Activated naive CD4-positive, alpha-beta T cell treated with anti-CD3 and anti-CD28 coated beads, Interleukin-2, amount 50 U/mL, for 72 hours (primary cell): ENCODE measurements around the gene IPO4. TPM values are rescaled to one million over a fixed set of nuclear protein-coding genes. Genes with fewer than 3 reads are reported as not detected.
A peak's percentile ranks its signal among the peaks of the same experiment; 100 is the strongest.

Experiments
- ATAC-seq, 2 donors: fragments of 150-1000 bp; cut with Tn5 transposase; 2 replicates each; pipeline ENCODE4 v1.10.0; 2021; ENCODE audit warnings: mild to moderate bottlenecking in 2 of 2, moderate library complexity in 2 of 2
- DNase-seq, 2 donors: peaks; one replicate each; pipeline ENCODE4 v3.0.0; 2021 to 2022; ENCODE audit warnings: low spot score in 2 of 2
- H3K27ac Mint-ChIP-seq, 2 donors: one replicate each; pipeline ENCODE4 v1.8.0; 2022; ENCODE audit warnings: mild to moderate bottlenecking in 2 of 2, mixed read lengths in 2 of 2
- H3K36me3 Mint-ChIP-seq, 2 donors: one replicate each; pipeline ENCODE4 v1.8.0; 2022; ENCODE audit warnings: mixed read lengths in 2 of 2
- H3K9me3 Mint-ChIP-seq, 2 donors: one replicate each; pipeline ENCODE4 v1.8.0; 2022; ENCODE audit warnings: mixed read lengths in 2 of 2
- total RNA-seq, 2 donors: library from RNA; stranded (reverse); gene quantifications; one replicate each; pipeline ENCODE4 v1.2.3, GENCODE V29; 2022

The IPO4 gene
- total RNA-seq, 2 donors from 2014 or later: 37.5 to 67.6 TPM

- no peak for DNase-seq
- H3K27ac Mint-ChIP-seq: no peak overlapping the region
- peaks cover 4% of the 10 kb centered on the region in 2 donors for H3K36me3 Mint-ChIP-seq
- no peak for ATAC-seq
- no peaks in the 10 kb centered on the region for H3K9me3 Mint-ChIP-seq
These were observed 1.6 kb downstream of the IPO4 start for GRCh38 chr14:24186831-24187538.

GRCh38 chr14:24185741-24186140, 2.9 kb downstream of the IPO4 start:
- peaks cover 0 to 4% of the 10 kb centered on the region in 2 donors for H3K36me3 Mint-ChIP-seq

GRCh38 chr14:24185026-24185425, 3.6 kb downstream of the IPO4 start:
- no peak for DNase-seq
- Mint-ChIP-seq H3K27ac (no peak overlapping the region), H3K9me3 (no peaks in the 10 kb centered on the region), H3K36me3 (peaks cover 0 to 4% of the 10 kb centered on the region in 2 donors)
- no peak for ATAC-seq

More at GRCh38 chr14:24185741-24186140, 2.9 kb downstream of the IPO4 start:
- Mint-ChIP-seq H3K27ac (no peak overlapping the region), H3K9me3 (no peaks in the 10 kb centered on the region)
- ATAC-seq: no peak
- DNase-seq: no peak

DNA sequence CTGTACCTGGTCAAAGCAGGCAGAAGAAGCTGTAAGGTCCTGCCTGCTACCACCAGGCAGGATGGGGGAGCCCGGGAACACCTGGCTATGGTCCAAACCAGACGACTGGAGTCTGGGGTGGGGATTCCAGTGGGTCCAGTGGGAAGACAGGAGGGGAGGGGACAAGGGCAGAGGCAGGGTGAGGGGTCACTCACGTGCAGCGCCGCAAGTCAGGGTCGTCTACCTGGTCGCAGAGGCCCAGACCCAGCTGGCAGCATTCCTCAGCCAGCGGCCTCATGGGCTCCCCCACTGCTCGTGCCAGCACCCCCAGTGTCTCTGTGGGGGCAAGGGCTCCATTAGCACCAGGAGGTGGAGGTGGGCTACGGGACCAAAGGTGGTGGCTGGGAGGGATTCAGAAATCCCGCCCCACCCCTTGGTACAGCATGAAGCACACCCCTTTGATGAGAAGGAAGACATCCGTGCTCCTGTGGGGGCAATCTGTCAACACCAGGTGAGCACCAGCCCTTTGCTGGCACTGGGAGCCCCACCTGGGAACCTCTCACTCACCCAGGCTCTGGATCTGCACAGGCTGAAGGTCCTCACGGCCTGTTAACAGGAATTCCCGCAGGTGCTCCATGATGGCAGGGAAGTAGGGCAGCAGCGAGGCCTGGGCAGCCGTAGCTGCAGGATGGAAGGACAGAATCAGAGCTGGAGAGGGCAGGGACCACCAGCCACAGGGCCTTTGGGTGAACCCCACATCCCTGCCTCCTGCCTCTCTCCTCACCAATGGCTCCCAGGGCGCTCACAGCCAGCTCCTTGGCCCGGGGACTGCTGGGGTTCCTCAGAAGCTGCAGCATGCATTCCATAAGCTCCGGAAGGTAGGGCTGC, 4.3 kb downstream of the IPO4 start:
- H3K27ac Mint-ChIP-seq: peak overlapping the region in 1 of 2 donors; percentile 50
- no peak for DNase-seq
- peaks cover 1 to 4% of the 10 kb centered on the region in 2 donors for H3K36me3 Mint-ChIP-seq
- ATAC-seq: no peak
- H3K9me3 Mint-ChIP-seq: no peaks in the 10 kb centered on the region

- ATAC-seq (no peak), DNase-seq (no peak)
- Mint-ChIP-seq H3K27ac (peak overlapping the region; percentile 72 to 82), H3K9me3 (no peaks in the 10 kb centered on the region), H3K36me3 (peaks cover 4 to 6% of the 10 kb centered on the region in 2 donors)
These were observed 5.6 kb downstream of the IPO4 start for GRCh38 chr14:24183014-24183481.

DNA sequence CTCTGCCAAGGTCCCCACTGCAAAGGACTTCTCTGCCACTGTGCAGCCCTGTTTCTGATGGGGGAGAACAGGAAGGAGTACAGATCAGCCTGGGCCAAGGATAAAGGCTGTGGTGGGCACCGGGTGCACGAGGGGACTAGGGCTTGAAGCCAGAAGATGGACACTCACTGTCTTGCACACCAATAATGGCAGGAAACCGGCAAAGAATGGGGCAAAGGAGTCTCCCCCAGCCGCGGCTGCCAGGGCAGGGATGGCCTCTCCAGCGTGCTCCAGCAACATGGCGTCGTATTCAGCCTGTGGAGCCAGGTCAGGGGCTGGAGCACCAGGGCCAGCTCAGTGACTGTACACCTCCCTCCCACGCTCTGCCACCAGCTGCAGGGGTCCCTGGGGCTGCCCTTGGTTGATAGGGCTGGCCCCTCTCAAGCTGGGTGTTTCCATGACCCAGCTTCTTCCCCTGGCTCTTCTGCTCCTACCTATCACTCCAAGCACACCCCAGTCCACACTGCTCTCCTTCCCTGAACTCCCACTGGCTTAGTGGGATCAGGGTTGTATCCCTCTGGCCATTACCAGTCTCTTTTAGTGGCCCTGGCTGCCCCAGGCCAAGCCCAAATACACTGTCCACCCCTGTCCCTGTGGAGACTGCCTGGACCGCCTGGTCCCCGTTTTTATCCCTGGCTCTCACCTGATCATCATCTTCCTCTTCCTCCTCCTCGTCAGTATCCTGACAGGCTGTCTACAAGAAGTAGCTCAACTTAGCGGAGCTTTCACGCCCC, 6.3 kb downstream of the IPO4 start:
- H3K27ac Mint-ChIP-seq: peak overlapping the region; percentile 82 to 85
- ATAC-seq: no peak

GRCh38 chr14:24181371-24182077, 7.1 kb downstream of the IPO4 start:
- H3K9me3 Mint-ChIP-seq: no peaks in the 10 kb centered on the region
- peaks cover 0 to 6% of the 10 kb centered on the region in 2 donors for H3K36me3 Mint-ChIP-seq
- ATAC-seq (peak in 1 of 2 donors; percentile 6), DNase-seq (no peak)
- H3K27ac Mint-ChIP-seq: peak overlapping the region; percentile 60 to 82

More for the DNA sequence above, 6.3 kb downstream of the IPO4 start:
- Mint-ChIP-seq H3K9me3 (no peaks in the 10 kb centered on the region), H3K36me3 (peaks cover 4 to 6% of the 10 kb centered on the region in 2 donors)
- DNase-seq: no peak

DNA sequence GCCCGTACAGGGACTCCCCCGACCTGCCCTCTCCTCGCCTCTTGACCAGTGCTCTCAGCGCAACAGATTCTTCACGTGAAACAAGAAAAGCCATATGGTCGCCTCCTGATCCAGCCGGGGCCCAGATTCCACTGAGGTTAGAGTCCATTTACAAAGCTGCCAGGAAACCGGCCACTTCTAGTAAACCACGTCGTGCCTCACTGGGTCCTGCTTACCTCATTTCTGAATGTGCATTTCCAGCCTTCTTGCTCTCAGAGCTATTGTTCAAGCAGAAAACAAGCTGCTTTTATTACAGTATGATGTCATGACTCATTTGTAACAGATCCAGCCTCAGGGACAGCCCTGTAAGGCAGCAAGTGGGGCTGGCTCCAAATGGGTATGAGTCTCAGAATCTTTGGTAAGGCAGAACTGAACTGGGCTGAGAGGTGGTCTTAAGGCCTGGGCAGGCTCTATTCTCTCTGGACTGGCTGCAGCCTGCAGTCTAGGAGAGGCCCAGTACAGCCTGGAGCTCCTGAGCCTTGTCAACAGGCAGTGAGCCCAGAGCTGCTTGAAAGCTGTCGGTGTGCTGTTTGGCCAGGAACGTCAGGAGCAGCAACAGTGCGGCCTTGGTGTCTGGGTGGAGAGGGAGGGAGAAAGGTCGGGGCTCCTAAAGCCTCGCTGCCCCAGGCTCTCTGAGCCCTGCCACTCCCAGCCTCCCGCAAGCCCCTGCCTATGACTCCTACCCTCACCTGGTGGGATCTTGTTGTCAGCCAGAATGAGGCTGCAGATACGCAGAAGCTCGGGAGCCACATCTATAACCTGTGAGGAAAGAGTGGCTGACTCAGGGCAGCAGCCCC, 8.4 kb downstream of the IPO4 start:
- DNase-seq: no peak
- H3K36me3 Mint-ChIP-seq: peaks cover 0 to 6% of the 10 kb centered on the region in 2 donors
- no peaks in the 10 kb centered on the region for H3K9me3 Mint-ChIP-seq
- peak overlapping the region; percentile 50 to 75 for H3K27ac Mint-ChIP-seq
- ATAC-seq: no peak

DNA sequence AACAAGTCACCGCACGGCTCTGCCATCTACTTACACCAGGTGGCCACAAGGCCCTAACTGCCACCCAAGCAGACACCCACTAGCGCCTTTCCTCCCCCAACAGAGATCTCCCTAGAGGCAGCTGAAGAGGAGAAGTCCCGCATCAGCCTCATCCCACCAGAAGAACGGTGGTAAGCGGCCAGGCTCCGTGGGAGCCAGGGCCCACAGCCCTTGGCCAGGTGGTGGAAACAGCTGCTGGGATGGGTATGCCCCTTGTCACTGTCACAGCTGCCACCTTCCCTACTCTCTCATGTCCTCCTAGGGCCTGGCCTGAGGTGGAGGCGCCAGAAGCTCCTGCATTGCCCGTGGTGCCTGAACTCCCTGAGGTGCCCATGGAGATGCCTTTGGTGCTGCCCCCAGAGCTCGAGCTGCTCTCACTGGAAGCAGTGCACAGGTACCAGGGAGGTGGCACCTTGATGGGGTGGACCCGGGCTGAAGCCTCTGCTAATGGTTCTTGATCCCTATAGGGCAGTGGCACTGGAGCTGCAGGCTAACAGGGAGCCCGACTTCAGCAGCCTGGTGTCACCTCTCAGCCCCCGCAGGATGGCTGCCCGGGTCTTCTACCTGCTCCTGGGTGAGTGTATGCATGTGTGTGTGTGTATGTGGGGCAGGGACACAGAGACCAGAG, 9.2 kb downstream of the IPO4 start:
- Mint-ChIP-seq H3K27ac (peak overlapping the region; percentile 50 to 79), H3K36me3 (peaks cover 0 to 6% of the 10 kb centered on the region in 2 donors), H3K9me3 (no peaks in the 10 kb centered on the region)
- ATAC-seq (no peak), DNase-seq (no peak)

DNA sequence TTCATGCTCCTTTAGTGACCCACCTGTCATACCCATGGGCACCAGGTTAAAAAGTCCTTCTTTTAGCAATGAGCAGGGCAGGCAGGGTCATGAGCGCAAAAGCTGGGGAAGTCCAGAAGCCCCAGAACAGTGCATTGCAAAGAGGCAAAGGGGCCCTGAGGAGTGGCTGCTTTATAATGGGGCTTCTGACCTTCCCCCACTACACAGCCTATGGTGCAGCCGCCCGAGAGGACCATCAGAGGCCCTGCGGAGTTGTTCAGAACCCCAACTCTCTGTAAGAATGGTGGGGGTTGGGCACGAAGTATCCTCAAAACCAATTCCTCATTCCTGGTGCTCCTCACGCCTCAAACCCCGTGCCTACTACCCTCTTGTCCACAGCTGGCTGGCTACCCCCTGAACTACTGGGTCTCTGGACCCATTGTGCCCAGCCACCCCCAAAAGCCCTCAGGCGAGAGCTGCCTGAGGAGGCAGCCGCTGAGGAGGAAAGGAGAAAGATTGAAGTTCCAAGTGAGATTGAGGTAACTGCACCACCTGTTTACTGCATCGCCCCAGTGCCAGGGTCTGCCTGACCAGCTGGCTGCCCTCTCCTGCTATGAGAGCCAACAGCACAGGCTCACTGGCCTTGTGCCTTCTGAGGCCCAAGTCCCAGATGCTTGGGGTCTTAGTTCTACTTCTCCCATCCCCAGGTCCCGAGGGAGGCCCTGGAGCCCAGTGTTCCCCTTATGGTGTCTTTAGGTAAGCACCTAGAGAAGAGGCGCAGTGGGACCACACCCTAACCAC, 10.0 kb downstream of the IPO4 start:
- Mint-ChIP-seq H3K27ac (peak overlapping the region in 1 of 2 donors; percentile 48), H3K36me3 (peaks cover 0 to 6% of the 10 kb centered on the region in 2 donors), H3K9me3 (no peaks in the 10 kb centered on the region)
- ATAC-seq (no peak), DNase-seq (no peak)

GRCh38 chr14:24177891-24178290, 10.7 kb downstream of the IPO4 start:
- peak overlapping the region in 1 of 2 donors; percentile 65 for H3K27ac Mint-ChIP-seq

DNA sequence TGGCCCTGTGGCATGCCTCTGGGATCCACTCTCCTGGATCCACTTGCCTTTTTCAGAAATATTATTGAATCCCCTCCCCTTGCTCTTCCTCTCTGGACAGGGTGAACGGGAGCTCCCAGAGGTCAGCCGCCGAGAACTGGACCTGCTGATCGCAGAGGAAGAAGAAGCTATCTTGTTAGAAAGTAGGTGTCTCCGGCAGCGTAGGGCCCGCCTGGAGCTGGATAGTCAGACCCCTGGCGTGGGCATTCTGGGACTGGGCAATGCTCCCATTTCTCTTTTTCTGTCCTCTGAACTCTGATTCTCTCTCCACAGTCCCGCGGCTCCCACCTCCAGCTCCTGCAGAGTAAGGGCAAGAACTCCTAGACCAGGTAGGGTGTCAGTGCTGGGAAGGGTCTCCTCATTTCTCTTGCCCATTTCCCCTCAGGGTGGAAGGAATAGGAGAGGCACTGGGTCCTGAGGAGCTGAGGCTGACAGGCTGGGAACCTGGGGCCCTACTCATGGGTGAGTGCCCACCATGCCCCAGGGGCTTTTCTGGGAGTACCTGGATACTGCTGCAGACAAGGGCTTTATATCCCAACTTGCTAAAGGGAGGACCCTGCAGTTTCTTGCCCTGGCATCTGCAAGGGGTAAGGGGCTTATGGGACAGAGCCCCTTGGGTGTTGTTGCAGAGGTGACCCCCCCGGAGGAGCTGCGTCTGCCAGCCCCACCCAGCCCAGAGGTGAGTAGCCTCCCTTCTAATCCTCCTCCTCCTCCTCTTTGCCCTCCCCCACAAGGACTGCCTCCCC, 11.4 kb downstream of the IPO4 start:
- DNase-seq (no peak), ATAC-seq (no peak)
- Mint-ChIP-seq H3K27ac (peak overlapping the region; percentile 45 to 91), H3K9me3 (no peaks in the 10 kb centered on the region), H3K36me3 (peaks cover 6 to 13% of the 10 kb centered on the region in 2 donors)

More at GRCh38 chr14:24177891-24178290, 10.7 kb downstream of the IPO4 start:
- Mint-ChIP-seq H3K36me3 (peaks cover 6 to 12% of the 10 kb centered on the region in 2 donors), H3K9me3 (no peaks in the 10 kb centered on the region)
- ATAC-seq: no peak
- DNase-seq: no peak

GRCh38 chr14:24176599-24176998, 12.0 kb downstream of the IPO4 start:
- no peak for DNase-seq
- Mint-ChIP-seq H3K27ac (peak overlapping the region in 1 of 2 donors; percentile 45), H3K9me3 (no peaks in the 10 kb centered on the region), H3K36me3 (peaks cover 7 to 13% of the 10 kb centered on the region in 2 donors)
- no peak for ATAC-seq
